Measurements from ENCODE around the gene LSAMP. TPM values are rescaled to one million over a fixed set of nuclear protein-coding genes. Genes with fewer than 3 reads are reported as not detected.

The LSAMP gene
- total RNA-seq, 1 experiment from 2014 or later: not detected

DNA sequence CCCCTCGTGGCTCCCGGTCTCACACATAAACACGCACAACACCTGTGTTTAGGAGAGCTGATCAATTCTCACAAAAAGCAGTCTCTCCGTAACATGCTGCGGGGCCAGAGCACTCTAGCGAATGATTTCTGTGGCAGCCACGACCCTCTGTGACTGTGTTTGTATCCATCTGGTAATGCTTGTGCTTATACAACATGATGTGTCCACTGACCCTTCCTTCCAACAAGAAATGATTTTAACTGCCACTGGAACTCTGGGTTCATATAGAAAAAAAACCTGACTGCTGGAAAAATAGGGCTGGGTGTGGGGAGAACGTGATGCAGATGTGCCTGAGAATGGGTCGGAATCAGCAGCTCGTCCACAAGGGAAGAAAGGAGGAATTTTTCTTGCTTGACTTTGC is 411.8 kb downstream of the LSAMP start:
- CTCF ChIA-PET: no interaction called here
- no peak overlapping the region for H3K4me3 Mint-ChIP-seq (ENCODE audit: unreplicated experiment)
- POLR2A ChIA-PET: no interaction called here

GRCh38 chr3:116032176-116032575 is 413.1 kb downstream of the LSAMP start:
- H3K9me3 ChIP-seq: no peaks in the 10 kb centered on the region
- intact Hi-C loops (cut with micrococcal nuclease; ENCODE audit: unreplicated experiment): no loop called here
- Mint-ChIP-seq H3K27ac (ENCODE audit: unreplicated experiment) (no peak overlapping the region), H3K4me3 (ENCODE audit: unreplicated experiment) (no peak overlapping the region), H3K27me3 (ENCODE audit: insufficient read depth, unreplicated experiment) (no peaks in the 10 kb centered on the region), H3K36me3 (ENCODE audit: insufficient read depth, unreplicated experiment) (no peaks in the 10 kb centered on the region), H3K4me1 (ENCODE audit: low read depth, unreplicated experiment) (no peaks in the 10 kb centered on the region), H3K9me3 (ENCODE audit: unreplicated experiment) (no peaks in the 10 kb centered on the region)
- H3K36me3 ChIP-seq (ENCODE audit: control insufficient read depth, insufficient read depth, low read length): no peaks in the 10 kb centered on the region
- ChIA-PET CTCF (no interaction called here), POLR2A (no interaction called here)
- DNase-seq: no peak
- TF ChIP-seq CTCF (IDR thresholded peaks at IDR 0.05; ENCODE audit: insufficient read depth in 1 of 2, low read depth in 1 of 2, low read length in 1 of 2, severe bottlenecking in 1 of 2, unreplicated experiment in 1 of 2): no peak
- no peak overlapping the region for H3K4me3 ChIP-seq (ENCODE audit: low read depth, low read length)
- H3K27me3 ChIP-seq (replicated peaks; ENCODE audit: control insufficient read depth, insufficient read depth, low read length): no peaks in the 10 kb centered on the region
- no peaks in the 10 kb centered on the region for H3K4me1 ChIP-seq
- BruUV-seq (replicated peaks): no TSS peak

More for the DNA sequence above, 411.8 kb downstream of the LSAMP start:
- no peaks in the 10 kb centered on the region for H3K36me3 Mint-ChIP-seq (ENCODE audit: insufficient read depth, unreplicated experiment)
- no peaks in the 10 kb centered on the region for H3K27me3 Mint-ChIP-seq (ENCODE audit: insufficient read depth, unreplicated experiment)
- H3K36me3 ChIP-seq (ENCODE audit: control insufficient read depth, insufficient read depth, low read length): no peaks in the 10 kb centered on the region
- H3K4me1 Mint-ChIP-seq (ENCODE audit: low read depth, unreplicated experiment): no peaks in the 10 kb centered on the region
- H3K27me3 ChIP-seq (replicated peaks; ENCODE audit: control insufficient read depth, insufficient read depth, low read length): no peaks in the 10 kb centered on the region
- intact Hi-C loops (cut with micrococcal nuclease; ENCODE audit: unreplicated experiment): no loop called here
- H3K9me3 Mint-ChIP-seq (ENCODE audit: unreplicated experiment): no peaks in the 10 kb centered on the region
- no peak for DNase-seq
- no TSS peak for BruUV-seq (replicated peaks)
- H3K4me3 ChIP-seq (ENCODE audit: low read depth, low read length): no peak overlapping the region
- no peaks in the 10 kb centered on the region for H3K4me1 ChIP-seq
- no peaks in the 10 kb centered on the region for H3K9me3 ChIP-seq
- no peak for TF ChIP-seq CTCF (IDR thresholded peaks at IDR 0.05; ENCODE audit: insufficient read depth in 1 of 2, low read depth in 1 of 2, low read length in 1 of 2, severe bottlenecking in 1 of 2, unreplicated experiment in 1 of 2)
- no peak overlapping the region for H3K27ac Mint-ChIP-seq (ENCODE audit: unreplicated experiment)

DNA sequence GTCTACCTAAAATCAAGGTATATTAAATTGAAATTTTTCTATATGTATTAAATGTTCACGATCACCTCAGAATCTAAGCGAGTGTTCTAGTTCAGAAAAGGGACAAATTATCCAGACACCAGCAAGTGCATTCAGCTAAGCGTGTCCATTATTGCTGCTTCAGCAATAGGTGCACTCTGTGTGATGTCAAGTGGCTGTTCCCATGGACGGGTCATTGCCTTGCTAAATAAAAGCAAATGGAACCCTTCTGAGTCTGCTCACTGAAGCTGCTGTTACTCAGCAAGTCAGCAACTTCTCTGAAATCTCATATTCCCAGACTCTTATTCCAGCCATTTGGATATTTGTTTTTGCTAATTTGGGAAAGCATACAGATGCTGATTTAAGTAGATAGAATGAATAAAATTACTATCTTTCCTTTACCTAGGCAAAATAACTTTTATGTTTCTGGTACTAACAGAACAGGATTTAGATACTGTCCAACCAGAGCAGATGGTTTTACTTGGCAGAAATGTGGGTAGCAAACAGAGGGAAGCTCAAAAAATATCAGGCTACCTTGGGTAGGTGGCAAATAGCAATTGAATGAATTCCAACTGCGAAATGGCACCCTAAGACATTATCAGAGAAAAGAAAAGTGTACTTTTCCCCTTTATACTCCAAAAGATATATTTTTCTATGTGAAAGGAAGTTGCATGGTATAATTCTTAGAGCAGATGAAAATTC is 415.0 kb downstream of the LSAMP start:
- no peak overlapping the region for H3K4me3 ChIP-seq (ENCODE audit: low read depth, low read length)
- Mint-ChIP-seq H3K27ac (ENCODE audit: unreplicated experiment) (no peak overlapping the region), H3K9me3 (ENCODE audit: unreplicated experiment) (no peaks in the 10 kb centered on the region), H3K36me3 (ENCODE audit: insufficient read depth, unreplicated experiment) (no peaks in the 10 kb centered on the region), H3K27me3 (ENCODE audit: insufficient read depth, unreplicated experiment) (no peaks in the 10 kb centered on the region), H3K4me1 (ENCODE audit: low read depth, unreplicated experiment) (no peaks in the 10 kb centered on the region), H3K4me3 (ENCODE audit: unreplicated experiment) (no peak overlapping the region)
- no peaks in the 10 kb centered on the region for H3K27me3 ChIP-seq (replicated peaks; ENCODE audit: control insufficient read depth, insufficient read depth, low read length)
- intact Hi-C loops (cut with micrococcal nuclease; ENCODE audit: unreplicated experiment): no loop called here
- no TSS peak for BruUV-seq (replicated peaks)
- no peaks in the 10 kb centered on the region for H3K9me3 ChIP-seq
- no peaks in the 10 kb centered on the region for H3K36me3 ChIP-seq (ENCODE audit: control insufficient read depth, insufficient read depth, low read length)
- no peak for TF ChIP-seq CTCF (IDR thresholded peaks at IDR 0.05; ENCODE audit: insufficient read depth in 1 of 2, low read depth in 1 of 2, low read length in 1 of 2, severe bottlenecking in 1 of 2, unreplicated experiment in 1 of 2)
- no peak for DNase-seq
- POLR2A ChIA-PET: no interaction called here
- H3K4me1 ChIP-seq: no peaks in the 10 kb centered on the region
- CTCF ChIA-PET: no interaction called here

Measured in Caco-2 (cell line).